SU-DHL-6 (cell line): ENCODE measurements around the gene TP53TG5.

Source experiments
- H2AFZ ChIP-seq: fragments of 200-600 bp; sonication (generic); 2 replicates; pipeline ENCODE4 v1.6.1; 2014; ENCODE audit warnings: low read depth, mild to moderate bottlenecking, moderate library complexity, mixed read lengths, antibody characterized with exemption, low read length; ENCODE audit not compliant: severe bottlenecking
- H3F3A ChIP-seq: fragments of 200-600 bp; shearing (Covaris generic); 2 replicates; pipeline ENCODE4 v1.6.0; 2016; ENCODE audit warnings: antibody characterized with exemption, mild to moderate bottlenecking; ENCODE audit not compliant: insufficient read depth
- H3K27ac ChIP-seq: fragments of 200-600 bp; sonication (generic); 2 replicates; pipeline ENCODE4 v1.5.1; 2016; ENCODE audit warnings: low read depth, mild to moderate bottlenecking, low read length, moderate library complexity, mixed read lengths
- H3K27me3 ChIP-seq: fragments of 200-600 bp; sonication (generic), shearing (Covaris generic); 2 replicates; pipeline ENCODE4 v1.6.0; 2014; ENCODE audit warnings: mild to moderate bottlenecking, low read length
- H3K36me3 ChIP-seq: fragments of 200-600 bp; sonication (generic); 2 replicates; pipeline ENCODE4 v1.6.1; 2014; ENCODE audit warnings: mild to moderate bottlenecking, low read length, mixed read lengths
- H3K4me2 ChIP-seq: fragments of 300-600, 200-600 bp; shearing (Covaris generic), sonication (generic); 2 replicates; pipeline ENCODE4 v1.6.0; 2014; ENCODE audit warnings: low read length, low read depth, mild to moderate bottlenecking; ENCODE audit not compliant: poor library complexity, severe bottlenecking
- H3K4me3 ChIP-seq: fragments of 200-600 bp; sonication (generic); 2 replicates; pipeline ENCODE4 v1.5.1; 2014; ENCODE audit warnings: antibody characterized with exemption, low read length, mild to moderate bottlenecking, mixed read lengths; ENCODE audit not compliant: insufficient read depth, poor library complexity, severe bottlenecking
- H3K79me2 ChIP-seq: fragments of 200-600 bp; sonication (generic); 2 replicates; pipeline ENCODE4 v1.6.1; 2014; ENCODE audit warnings: mild to moderate bottlenecking, low read length, moderate library complexity; ENCODE audit not compliant: insufficient read depth
- H3K9ac ChIP-seq: fragments of 200-600 bp; sonication (generic); 2 replicates; pipeline ENCODE4 v1.7.0; 2014; ENCODE audit warnings: mild to moderate bottlenecking, low read length
- H3K9me2 ChIP-seq: fragments of 200-600 bp; sonication (generic); replicated peaks from 2 replicates; pipeline ENCODE4 v1.6.1; 2014; ENCODE audit warnings: low read length; ENCODE audit not compliant: insufficient read depth
- H3K9me3 ChIP-seq: fragments of 200-600 bp; sonication (generic); 2 replicates; pipeline ENCODE4 v1.6.1; 2014; ENCODE audit warnings: low read length, mixed read lengths; ENCODE audit not compliant: insufficient read depth
- H4K20me1 ChIP-seq: fragments of 200-600 bp; sonication (generic); 2 replicates; pipeline ENCODE4 v1.6.1; 2014; ENCODE audit warnings: low read depth, mild to moderate bottlenecking, antibody characterized with exemption, low read length, moderate library complexity, mixed read lengths
- CTCF ChIP-seq: fragments of 200-600 bp; sonication (generic); IDR thresholded peaks from one replicate; pipeline ENCODE4 v1.5.1; 2017; ENCODE audit warnings: antibody characterized with exemption, mild to moderate bottlenecking, low read length, moderate library complexity; ENCODE audit not compliant: insufficient read depth, poor library complexity, severe bottlenecking
- EZH2phosphoT487 ChIP-seq: fragments of 200-600 bp; sonication (generic), shearing (Covaris generic); conservative IDR thresholded peaks from 2 replicates; pipeline ENCODE4 v1.6.1; 2018; ENCODE audit warnings: mild to moderate bottlenecking, antibody characterized with exemption, low read length, moderate library complexity, mixed read lengths

TP53TG5 gene

GRCh38 chr20:45345104-45345936 lies 32.8 kb downstream of the TP53TG5 start:
- TF ChIP-seq EZH2phosphoT487 (no peak), CTCF (no peak)
- Histone ChIP-seq H2AFZ (no peak overlapping the region), H3K27me3 (no peaks in the 10 kb centered on the region), H3F3A (no peaks in the 10 kb centered on the region), H3K79me2 (no peaks in the 10 kb centered on the region), H4K20me1 (no peaks in the 10 kb centered on the region), H3K36me3 (no peaks in the 10 kb centered on the region), H3K4me2 (no peak overlapping the region), H3K4me3 (no peak overlapping the region), H3K9me3 (no peaks in the 10 kb centered on the region), H3K9me2 (no peaks in the 10 kb centered on the region), H3K9ac (no peak overlapping the region), H3K27ac (no peak overlapping the region)

- TF ChIP-seq CTCF: no peak
- no peak for TF ChIP-seq EZH2phosphoT487
- no peaks in the 10 kb centered on the region for H3K36me3 ChIP-seq
- no peak overlapping the region for H3K4me2 ChIP-seq
- no peaks in the 10 kb centered on the region for H3F3A ChIP-seq
- H3K9ac ChIP-seq: no peak overlapping the region
- H3K79me2 ChIP-seq: no peaks in the 10 kb centered on the region
- no peaks in the 10 kb centered on the region for H3K9me2 ChIP-seq
- H2AFZ ChIP-seq: no peak overlapping the region
- no peak overlapping the region for H3K27ac ChIP-seq
- H3K4me3 ChIP-seq: no peak overlapping the region
- H3K27me3 ChIP-seq: no peaks in the 10 kb centered on the region
- H3K9me3 ChIP-seq: no peaks in the 10 kb centered on the region
- no peaks in the 10 kb centered on the region for H4K20me1 ChIP-seq
These were observed 33.8 kb downstream of the TP53TG5 start for GRCh38 chr20:45344168-45344860.

- H3F3A ChIP-seq: no peaks in the 10 kb centered on the region
- H3K79me2 ChIP-seq: no peaks in the 10 kb centered on the region
- no peaks in the 10 kb centered on the region for H3K36me3 ChIP-seq
- no peak overlapping the region for H2AFZ ChIP-seq
- no peaks in the 10 kb centered on the region for H3K27me3 ChIP-seq
- no peak overlapping the region for H3K4me2 ChIP-seq
- no peak overlapping the region for H3K9ac ChIP-seq
- H3K9me3 ChIP-seq: no peaks in the 10 kb centered on the region
- no peak for TF ChIP-seq CTCF
- TF ChIP-seq EZH2phosphoT487: no peak
- H3K4me3 ChIP-seq: no peak overlapping the region
- H3K9me2 ChIP-seq: no peaks in the 10 kb centered on the region
- no peak overlapping the region for H3K27ac ChIP-seq
- no peaks in the 10 kb centered on the region for H4K20me1 ChIP-seq
These were observed 34.5 kb downstream of the TP53TG5 start for GRCh38 chr20:45343532-45344167.
